Measurements from ENCODE around the gene ACSF2.
"Not testable (repeated sequence)": the region's sequence is repeated elsewhere in the genome, so short reads cannot be mapped to it uniquely, and the experiment has no call there.

The ACSF2 gene

GRCh38 chr17:50414808-50415207 lies 11.2 kb upstream of the ACSF2 start:
- DNase-seq, result no peak

DNA sequence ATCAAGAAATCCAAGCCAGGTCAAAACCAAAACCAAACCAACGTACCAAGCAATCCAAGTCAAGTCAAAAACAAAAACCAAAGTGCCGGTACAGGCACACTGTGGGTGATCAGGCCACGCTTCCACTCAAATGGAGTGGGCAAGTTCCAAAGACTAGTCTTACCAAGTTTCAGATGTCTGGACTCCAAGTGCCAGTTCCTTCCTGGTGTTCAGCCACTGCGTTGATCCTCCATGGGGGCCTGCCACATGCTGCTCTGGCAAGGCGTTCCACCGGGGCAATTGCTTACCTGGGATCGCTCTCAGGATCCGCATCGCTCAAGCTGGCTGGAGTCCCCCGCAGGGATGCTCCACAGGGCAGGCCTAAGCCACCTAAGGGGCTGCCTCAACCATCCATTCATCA lies 6.4 kb upstream of the ACSF2 start:
- DNase-seq, result not testable (repeated sequence)

GRCh38 chr17:50420419-50421112 lies 5.5 kb upstream of the ACSF2 start:
- DNase-seq, result peak; percentile 34

GRCh38 chr17:50421308-50422051 lies 4.5 kb upstream of the ACSF2 start:
- DNase-seq, result no peak

DNA sequence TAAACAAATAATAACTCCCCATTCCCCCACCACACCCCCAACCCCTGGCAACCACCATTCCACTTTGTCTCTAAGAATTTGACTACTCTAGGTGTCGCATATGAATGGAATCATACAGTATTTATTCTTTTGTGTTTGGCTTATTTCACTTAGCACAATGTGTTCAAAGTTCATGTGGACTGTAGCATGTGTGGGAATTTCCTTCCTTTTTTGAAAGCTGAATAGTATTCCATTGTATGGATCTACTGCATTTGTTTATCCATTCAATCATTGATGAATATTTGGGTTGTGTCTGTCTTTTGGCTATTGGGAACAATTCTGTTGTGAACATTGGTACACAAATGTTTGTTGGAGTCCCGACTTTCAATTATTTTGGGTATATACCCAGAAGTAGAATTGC lies 3.3 kb upstream of the ACSF2 start:
- DNase-seq, result no peak

DNA sequence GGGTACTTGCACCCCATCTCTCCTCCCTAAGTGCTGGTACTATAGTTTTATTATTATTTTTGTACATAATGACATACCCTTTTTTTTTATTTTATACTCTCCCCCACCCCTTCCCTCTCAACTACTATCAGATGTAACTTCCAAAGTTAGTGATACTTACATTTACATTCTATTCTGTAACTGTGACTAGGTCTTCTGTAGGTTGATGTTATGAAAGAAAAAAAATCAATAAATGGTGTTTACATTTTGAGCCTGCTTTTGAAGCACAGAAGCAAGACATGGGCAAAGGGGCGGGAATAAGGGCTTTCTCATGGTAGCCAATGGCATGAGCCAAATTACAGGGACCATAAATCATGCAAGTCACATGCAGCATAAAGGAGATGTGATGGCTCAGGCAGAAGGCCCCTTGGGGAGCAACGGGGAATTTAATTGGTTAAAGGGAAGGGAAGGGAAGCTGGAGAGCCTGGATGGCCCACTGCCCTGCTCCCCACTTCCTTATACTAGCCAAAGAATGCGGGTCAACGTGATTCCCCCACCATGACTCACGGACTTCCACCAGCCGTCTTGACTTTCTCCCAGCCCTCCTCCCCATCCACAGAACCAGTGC lies 2.4 kb upstream of the ACSF2 start:
- DNase-seq, result peak; percentile 99

DNA sequence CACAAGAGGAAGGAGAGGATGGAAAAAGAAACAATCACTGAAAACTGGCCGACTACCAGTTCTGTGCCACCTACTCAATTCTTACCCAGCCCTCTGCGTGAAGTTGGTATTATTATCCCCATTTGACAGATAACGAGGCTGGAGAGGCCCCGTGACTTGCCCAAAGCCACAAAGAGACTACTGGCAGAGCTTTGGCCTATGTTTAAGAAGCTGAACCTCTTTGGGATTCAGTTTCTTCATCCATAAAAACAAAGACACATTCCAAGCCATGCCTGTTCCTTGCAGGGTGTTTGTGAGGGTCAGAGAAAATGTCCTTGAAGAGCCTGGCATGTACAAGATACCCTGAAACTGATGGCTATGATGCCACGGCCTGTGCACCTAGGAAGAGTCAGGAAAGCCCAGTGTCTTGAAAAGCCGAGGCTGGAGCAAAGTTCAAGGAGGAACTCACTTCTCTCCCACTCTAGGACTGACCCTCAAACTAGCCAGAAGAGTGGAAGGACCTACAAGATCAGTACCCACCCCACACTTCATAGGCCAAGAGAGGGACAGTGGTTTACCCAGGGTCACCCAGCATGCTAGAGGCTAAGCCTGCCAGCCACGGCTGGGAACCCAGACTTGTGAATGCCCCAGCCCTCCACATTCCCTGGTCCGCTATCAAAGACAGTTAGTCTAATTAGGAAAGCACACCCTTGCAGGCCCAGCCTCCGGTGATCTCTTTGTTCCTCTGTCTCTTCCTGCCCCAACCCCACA lies 1.6 kb upstream of the ACSF2 start:
- no peak for DNase-seq

- DNase-seq, result no peak
Measured at GRCh38 chr17:50424996-50425681, 879 bp upstream of the ACSF2 start.

- DNase-seq, result no peak
Measured at GRCh38 chr17:50426472-50426782, 409 bp downstream of the ACSF2 start.

- no peak for DNase-seq
Measured at GRCh38 chr17:50426814-50427787, 1.1 kb downstream of the ACSF2 start.

DNA sequence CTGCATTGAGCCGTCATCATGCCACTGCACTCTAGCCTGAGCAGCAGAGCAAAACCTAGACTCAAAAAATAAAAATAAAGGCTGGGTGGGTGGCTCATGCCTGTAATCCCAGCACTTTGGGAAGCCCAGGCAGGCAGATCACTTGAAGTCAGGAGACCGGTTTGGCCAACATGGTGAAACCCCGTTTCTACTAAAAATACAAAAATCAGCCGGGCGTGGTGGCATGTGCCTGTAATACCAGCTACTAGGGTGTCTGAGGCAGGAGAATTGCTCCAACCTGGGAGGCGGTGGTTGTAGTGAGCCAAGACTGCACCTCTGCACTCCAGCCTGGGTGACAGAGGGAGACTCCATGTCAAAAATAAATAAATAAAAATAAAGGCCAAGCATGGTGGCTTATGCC lies 2.1 kb downstream of the ACSF2 start:
- not testable (repeated sequence) for DNase-seq

DNA sequence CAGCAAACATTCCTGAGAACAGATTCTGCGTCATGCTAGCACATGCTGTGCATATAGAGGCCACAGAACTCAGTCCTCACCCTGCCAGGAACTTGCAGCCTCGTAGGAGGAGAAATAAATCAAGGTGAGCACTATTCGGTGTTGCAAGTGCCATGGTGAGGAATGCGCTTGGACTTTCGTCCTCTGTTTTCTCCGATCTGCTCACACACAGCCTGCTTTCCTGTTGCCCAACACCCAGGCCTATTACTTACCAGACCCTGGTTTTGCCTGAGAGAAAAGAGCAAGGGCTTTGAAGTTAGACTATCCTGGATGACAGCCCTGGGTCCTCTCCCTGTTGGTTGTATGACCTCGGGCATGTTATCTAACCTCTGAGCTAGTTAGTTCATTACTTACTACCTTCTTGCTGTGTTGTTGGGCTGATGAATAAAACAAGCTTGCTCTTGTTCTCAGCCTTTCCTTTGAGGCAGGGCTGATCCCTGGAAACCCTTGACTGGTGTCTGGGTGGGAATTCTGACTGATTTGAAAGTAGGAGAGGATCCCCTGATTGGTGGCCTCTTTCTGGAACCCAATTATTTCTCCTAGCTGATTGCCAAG lies 2.9 kb downstream of the ACSF2 start:
- DNase-seq, result no peak

DNA sequence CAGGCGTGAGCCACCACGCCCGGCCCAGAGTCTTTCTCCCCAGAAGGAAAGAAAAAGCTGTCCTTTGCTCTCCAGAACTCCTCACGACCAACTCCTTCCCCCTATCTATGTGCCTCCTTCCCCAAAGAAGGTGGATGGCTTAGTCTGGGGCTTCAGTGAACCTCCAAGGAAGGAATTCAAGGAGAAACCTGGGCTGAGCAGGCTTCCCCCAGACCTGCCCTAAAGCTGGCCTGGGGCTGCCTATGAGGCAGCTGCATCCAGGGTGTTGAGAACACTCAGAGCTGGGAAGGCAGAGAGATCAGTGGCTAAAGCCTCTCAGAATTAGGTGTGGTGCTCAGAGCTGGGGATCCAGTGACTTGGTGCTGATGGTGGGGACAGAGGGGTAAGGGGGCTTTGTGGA lies 3.8 kb downstream of the ACSF2 start:
- no peak for DNase-seq

GRCh38 chr17:50430821-50431618 lies 5.0 kb downstream of the ACSF2 start:
- DNase-seq, result no peak

DNA sequence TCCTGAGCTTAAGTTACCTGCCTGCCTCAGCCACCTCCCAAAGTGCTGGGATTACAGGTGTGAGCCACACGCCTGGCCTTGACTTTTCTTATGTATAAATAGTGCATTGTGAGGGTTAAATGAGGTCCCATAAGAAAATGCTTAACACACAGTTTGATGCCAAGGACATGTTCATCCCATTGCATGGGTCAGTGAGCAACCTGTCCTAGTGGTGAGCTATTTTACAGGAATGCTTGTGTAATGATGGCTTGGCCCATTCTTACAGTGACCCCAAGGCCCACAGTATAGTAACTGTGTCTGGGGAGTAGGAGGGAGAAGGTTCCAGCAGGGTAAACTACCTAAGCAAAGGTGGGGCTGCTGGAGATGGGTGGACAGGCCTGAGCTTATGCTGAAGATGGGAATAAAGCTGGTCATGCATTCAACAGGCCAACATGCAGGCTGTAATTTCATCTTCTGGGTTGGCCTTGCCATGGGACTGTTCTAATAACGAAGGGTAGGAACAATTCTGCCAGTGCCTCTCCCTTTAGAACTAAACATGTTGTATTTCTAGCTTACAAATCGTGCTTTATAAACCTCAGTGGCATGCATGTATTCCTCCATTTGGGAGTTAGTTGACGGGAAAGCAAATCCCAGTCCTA lies 6.2 kb downstream of the ACSF2 start:
- DNase-seq, result no peak

DNA sequence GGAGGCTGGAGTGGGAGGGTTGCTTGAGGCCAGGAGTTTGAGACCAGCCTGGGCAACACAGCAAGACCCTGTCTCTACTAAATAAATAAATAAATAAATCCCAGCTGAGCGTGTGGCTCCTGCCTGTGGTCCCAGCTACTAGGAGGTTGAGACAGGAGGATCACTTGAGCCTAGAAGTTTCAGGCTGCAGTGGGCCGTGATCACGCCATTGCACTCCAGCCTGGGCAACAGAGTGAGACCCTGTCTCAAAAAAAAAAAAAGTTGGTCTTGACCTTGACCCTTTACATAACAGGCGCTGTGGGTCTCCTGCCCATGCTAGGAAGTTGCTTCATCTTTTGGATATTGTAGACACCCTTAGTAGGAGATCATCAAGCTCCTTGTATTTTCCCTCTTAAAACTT lies 11.4 kb downstream of the ACSF2 start:
- DNase-seq, result no peak

DNA sequence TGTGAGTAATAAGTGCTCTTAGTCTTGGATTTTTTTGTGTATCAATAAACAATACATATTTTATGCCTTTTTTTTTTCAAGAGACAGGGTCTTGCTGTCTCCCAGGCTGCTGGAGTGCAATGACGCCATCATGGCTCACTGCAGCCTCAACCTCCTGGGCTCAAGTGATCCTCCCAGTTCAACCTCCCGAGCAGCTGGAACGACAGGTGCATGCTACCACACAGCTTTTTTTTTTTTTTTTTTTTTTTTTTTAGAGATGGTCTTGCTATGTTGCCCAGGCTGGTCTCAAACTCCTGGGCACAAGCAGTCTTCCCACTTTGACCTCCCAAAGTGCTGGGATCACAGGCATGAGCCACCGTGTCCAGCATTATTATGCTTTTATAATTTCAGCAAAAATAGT lies 13.0 kb downstream of the ACSF2 start:
- no peak for DNase-seq

GRCh38 chr17:50440172-50440837 lies 14.3 kb downstream of the ACSF2 start:
- DNase-seq, result no peak
